IPS-11a (cell line): ENCODE results near the gene VDAC2.
"Not testable (repeated sequence)": the region's sequence is repeated elsewhere in the genome, so short reads cannot be mapped to it uniquely, and the experiment has no call there.

Experiments used
- H3K4me3 ChIP-seq: one replicate; pipeline ENCODE4 v1.5.1; 2013; ENCODE audit warnings: low read depth, low read length, control low read depth

The VDAC2 gene

GRCh38 chr10:75197906-75198305, 12.7 kb upstream of the VDAC2 start:
- H3K4me3 ChIP-seq, result no peak overlapping the region

- H3K4me3 ChIP-seq, result not testable (repeated sequence)
These were observed 10.6 kb upstream of the VDAC2 start for GRCh38 chr10:75199949-75200348.

GRCh38 chr10:75201793-75202307, 8.7 kb upstream of the VDAC2 start:
- no peak overlapping the region for H3K4me3 ChIP-seq

- no peak overlapping the region for H3K4me3 ChIP-seq
These were observed 8.1 kb upstream of the VDAC2 start for GRCh38 chr10:75202321-75203045.

GRCh38 chr10:75203046-75203620, 7.5 kb upstream of the VDAC2 start:
- not testable (repeated sequence) for H3K4me3 ChIP-seq

- H3K4me3 ChIP-seq, result no peak overlapping the region
These were observed 6.9 kb upstream of the VDAC2 start for GRCh38 chr10:75203724-75204123.

- H3K4me3 ChIP-seq, result no peak overlapping the region
These were observed 4.7 kb upstream of the VDAC2 start for GRCh38 chr10:75205908-75206307.

GRCh38 chr10:75206638-75207037, 4.0 kb upstream of the VDAC2 start:
- not testable (repeated sequence) for H3K4me3 ChIP-seq

GRCh38 chr10:75207079-75207856, 3.3 kb upstream of the VDAC2 start:
- H3K4me3 ChIP-seq, result no peak overlapping the region

GRCh38 chr10:75207857-75208144, 2.8 kb upstream of the VDAC2 start:
- no peak overlapping the region for H3K4me3 ChIP-seq

- no peak overlapping the region for H3K4me3 ChIP-seq
These were observed 2.4 kb upstream of the VDAC2 start for GRCh38 chr10:75208181-75208580.

- peak overlapping the region; percentile 68 for H3K4me3 ChIP-seq
These were observed 1.3 kb upstream of the VDAC2 start for GRCh38 chr10:75209086-75209920.

GRCh38 chr10:75209921-75210281, 695 bp upstream of the VDAC2 start:
- peak overlapping the region; percentile 68 for H3K4me3 ChIP-seq

- peak overlapping the region; percentile 68 for H3K4me3 ChIP-seq
These were observed 553 bp downstream of the VDAC2 start for GRCh38 chr10:75211007-75211691.

- no peak overlapping the region for H3K4me3 ChIP-seq
These were observed 1.7 kb downstream of the VDAC2 start for GRCh38 chr10:75212343-75212742.

GRCh38 chr10:75220274-75220673, 9.7 kb downstream of the VDAC2 start:
- no peak overlapping the region for H3K4me3 ChIP-seq

- not testable (repeated sequence) for H3K4me3 ChIP-seq
These were observed 10.9 kb downstream of the VDAC2 start for GRCh38 chr10:75221492-75221891.

- H3K4me3 ChIP-seq, result no peak overlapping the region
These were observed 12.9 kb downstream of the VDAC2 start for GRCh38 chr10:75223507-75223906.

- H3K4me3 ChIP-seq, result no peak overlapping the region
These were observed 15.5 kb downstream of the VDAC2 start for GRCh38 chr10:75226095-75226494.

GRCh38 chr10:75226656-75227055, 16.1 kb downstream of the VDAC2 start:
- no peak overlapping the region for H3K4me3 ChIP-seq

- H3K4me3 ChIP-seq, result no peak overlapping the region
These were observed 17.7 kb downstream of the VDAC2 start for GRCh38 chr10:75228278-75228677.
